ENCODE measurements around the gene FLACC1. TPM values are rescaled to one million over a fixed set of nuclear protein-coding genes. Genes with fewer than 3 reads are reported as not detected.
"Not testable (repeated sequence)": the region's sequence is repeated elsewhere in the genome, so short reads cannot be mapped to it uniquely, and the experiment has no call there.

Gene FLACC1
- total RNA-seq, 1 donor from 2014 or later: 1.0 TPM

DNA sequence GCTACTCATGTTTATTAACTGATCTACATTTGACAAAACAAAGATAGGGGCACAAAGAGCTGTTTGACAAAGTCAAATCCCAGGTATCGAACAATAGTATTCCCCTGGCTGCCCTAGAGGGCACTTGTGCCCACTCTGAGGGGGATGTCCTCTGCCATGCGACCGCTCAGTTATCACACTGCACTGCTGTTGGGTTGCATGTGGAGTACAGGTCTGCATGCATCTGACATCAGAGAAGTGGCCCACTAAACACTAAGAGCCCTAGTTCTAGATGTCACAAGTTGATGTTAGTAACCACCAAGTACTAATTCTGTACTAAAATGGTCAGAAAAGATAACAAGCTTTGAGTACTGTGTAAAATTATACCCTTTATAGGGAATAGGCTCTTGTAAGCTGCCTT, 20.1 kb upstream of the FLACC1 start:
- no peaks in the 10 kb centered on the region for H3K9me3 ChIP-seq (ENCODE audit: control insufficient read depth in 3 of 3, low read length in 3 of 3)
- peaks cover 12 to 29% (median 17%) of the 10 kb centered on the region in 3 donors for H3K36me3 ChIP-seq (ENCODE audit: control insufficient read depth in 3 of 3, insufficient read depth in 3 of 3, low read length in 3 of 3)
- H3K27me3 ChIP-seq (ENCODE audit: control insufficient read depth in 3 of 3, insufficient read depth in 3 of 3, low read length in 3 of 3): no peaks in the 10 kb centered on the region
- H3K27ac ChIP-seq (ENCODE audit: low read depth, low read length): no peak overlapping the region
- H3K4me3 ChIP-seq (ENCODE audit: low read length in 3 of 3): no peak overlapping the region
- H3K9ac ChIP-seq (ENCODE audit: low read depth in 1 of 3, low read length in 3 of 3): no peak overlapping the region
- H3K4me1 ChIP-seq (ENCODE audit: control insufficient read depth in 3 of 3, insufficient read depth in 3 of 3, low read length in 3 of 3): no peaks in the 10 kb centered on the region

DNA sequence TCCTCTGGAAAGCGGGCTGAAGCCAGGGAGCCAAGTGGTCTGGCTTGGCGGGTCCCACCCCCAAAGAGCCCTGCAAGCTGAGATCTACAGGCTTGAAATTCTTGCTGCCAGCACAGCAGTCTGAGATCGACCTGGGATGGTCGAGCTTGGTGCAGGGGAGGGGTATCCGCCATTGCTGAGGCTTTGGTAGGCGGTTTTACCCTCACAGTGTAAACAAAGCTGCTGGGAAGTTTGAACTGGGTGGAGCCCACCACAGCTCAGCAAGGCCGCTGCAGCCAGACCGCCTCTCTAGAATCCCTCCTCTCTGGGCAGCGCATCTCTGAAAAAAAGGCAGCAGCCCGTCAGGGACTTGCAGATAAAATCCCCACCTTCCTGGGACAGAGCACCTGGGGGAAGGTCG, 12.6 kb upstream of the FLACC1 start:
- no peak overlapping the region for H3K4me3 ChIP-seq (ENCODE audit: low read length in 3 of 3)
- H3K27ac ChIP-seq (ENCODE audit: low read depth, low read length): no peak overlapping the region
- no peak overlapping the region for H3K9ac ChIP-seq (ENCODE audit: low read depth in 1 of 3, low read length in 3 of 3)
- no peaks in the 10 kb centered on the region for H3K9me3 ChIP-seq (ENCODE audit: control insufficient read depth in 3 of 3, low read length in 3 of 3)
- H3K27me3 ChIP-seq (ENCODE audit: control insufficient read depth in 3 of 3, insufficient read depth in 3 of 3, low read length in 3 of 3): no peaks in the 10 kb centered on the region
- H3K4me1 ChIP-seq (ENCODE audit: control insufficient read depth in 3 of 3, insufficient read depth in 3 of 3, low read length in 3 of 3): no peaks in the 10 kb centered on the region
- H3K36me3 ChIP-seq (ENCODE audit: control insufficient read depth in 3 of 3, insufficient read depth in 3 of 3, low read length in 3 of 3): peaks cover 0 to 8% (median 3%) of the 10 kb centered on the region in 3 donors

DNA sequence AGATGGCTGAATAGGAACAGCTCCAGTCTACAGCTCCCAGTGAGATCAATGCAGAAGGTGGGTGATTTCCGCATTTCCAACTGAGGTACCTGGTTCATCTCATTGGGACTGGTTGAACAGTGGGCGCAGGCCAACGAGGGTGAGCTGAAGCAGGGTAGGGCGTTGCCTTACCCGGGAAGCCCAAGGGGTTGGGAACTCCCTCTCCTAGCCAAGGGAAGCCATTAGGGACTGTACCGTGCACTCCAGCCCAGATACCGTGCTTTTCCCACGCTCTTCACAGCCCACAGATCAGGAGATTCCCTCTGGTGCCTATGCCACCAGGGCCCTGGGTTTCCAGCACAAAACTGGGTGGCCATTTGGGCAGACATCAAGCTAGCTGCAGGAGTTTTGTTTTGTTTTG, 12.2 kb upstream of the FLACC1 start:
- not testable (repeated sequence) for H3K4me3 ChIP-seq (ENCODE audit: low read length in 3 of 3); H3K27me3 ChIP-seq (ENCODE audit: control insufficient read depth in 3 of 3, insufficient read depth in 3 of 3, low read length in 3 of 3); H3K9me3 ChIP-seq (ENCODE audit: control insufficient read depth in 3 of 3, low read length in 3 of 3); H3K4me1 ChIP-seq (ENCODE audit: control insufficient read depth in 3 of 3, insufficient read depth in 3 of 3, low read length in 3 of 3); H3K9ac ChIP-seq (ENCODE audit: low read depth in 1 of 3, low read length in 3 of 3); H3K36me3 ChIP-seq (ENCODE audit: control insufficient read depth in 3 of 3, insufficient read depth in 3 of 3, low read length in 3 of 3); H3K27ac ChIP-seq (ENCODE audit: low read depth, low read length)

DNA sequence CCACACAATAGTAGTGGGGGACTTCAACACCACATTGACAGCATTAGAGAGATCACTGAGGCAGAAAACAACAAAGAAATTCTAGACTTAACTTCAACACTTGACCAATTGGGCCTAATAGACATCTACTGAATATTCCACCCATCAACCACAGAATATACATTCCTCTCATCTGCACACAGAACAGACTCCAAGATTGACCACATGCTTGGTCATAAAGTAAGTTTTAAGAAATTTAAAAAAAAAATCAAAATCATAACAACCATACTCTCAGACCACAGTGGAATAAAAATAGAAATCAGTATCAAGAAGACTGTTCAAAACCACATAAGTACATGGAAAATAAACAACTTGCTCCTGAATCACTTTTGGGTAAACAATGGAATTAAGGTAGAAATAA, 9.0 kb upstream of the FLACC1 start:
- H3K36me3 ChIP-seq (ENCODE audit: control insufficient read depth in 3 of 3, insufficient read depth in 3 of 3, low read length in 3 of 3): peaks cover 5 to 17% (median 6%) of the 10 kb centered on the region in 3 donors
- H3K4me1 ChIP-seq (ENCODE audit: control insufficient read depth in 3 of 3, insufficient read depth in 3 of 3, low read length in 3 of 3): no peaks in the 10 kb centered on the region
- no peaks in the 10 kb centered on the region for H3K9me3 ChIP-seq (ENCODE audit: control insufficient read depth in 3 of 3, low read length in 3 of 3)
- H3K9ac ChIP-seq (ENCODE audit: low read depth in 1 of 3, low read length in 3 of 3): no peak overlapping the region
- no peak overlapping the region for H3K4me3 ChIP-seq (ENCODE audit: low read length in 3 of 3)
- H3K27ac ChIP-seq (ENCODE audit: low read depth, low read length): no peak overlapping the region
- H3K27me3 ChIP-seq (ENCODE audit: control insufficient read depth in 3 of 3, insufficient read depth in 3 of 3, low read length in 3 of 3): no peaks in the 10 kb centered on the region

DNA sequence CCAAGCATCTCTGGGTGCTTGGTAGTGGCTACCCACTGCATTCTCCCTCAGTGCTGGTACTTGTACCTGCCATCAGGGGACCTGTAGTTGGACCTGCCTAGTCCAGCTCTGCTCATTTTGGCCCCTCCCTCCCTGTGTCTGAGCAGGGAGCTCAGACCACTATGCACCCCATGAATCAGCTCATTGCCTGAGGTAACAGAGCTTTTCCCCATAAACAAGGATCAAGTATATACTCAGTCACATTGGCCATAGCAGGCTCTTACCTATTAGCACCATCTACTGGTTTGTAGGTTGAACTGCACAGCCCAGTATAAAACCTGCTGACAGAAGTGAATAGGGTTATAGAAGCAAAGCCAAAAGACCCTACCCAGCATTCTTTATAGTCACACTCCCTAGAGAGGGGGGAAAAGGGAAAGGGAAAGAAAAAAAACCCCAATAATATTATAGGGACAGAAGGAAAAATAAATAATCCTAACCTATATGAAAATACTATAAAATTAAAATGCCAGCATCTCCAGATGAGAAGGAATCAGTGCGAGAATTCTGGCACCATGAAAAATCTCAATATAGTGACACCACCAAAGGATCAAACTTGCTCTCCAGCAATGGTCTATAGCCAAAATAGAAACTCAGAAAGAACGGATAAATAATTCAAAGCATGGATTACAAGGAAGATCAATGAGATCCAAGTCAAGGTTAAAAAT, 6.9 kb upstream of the FLACC1 start:
- no peak overlapping the region for H3K4me3 ChIP-seq (ENCODE audit: low read length in 3 of 3)
- no peaks in the 10 kb centered on the region for H3K9me3 ChIP-seq (ENCODE audit: control insufficient read depth in 3 of 3, low read length in 3 of 3)
- no peaks in the 10 kb centered on the region for H3K4me1 ChIP-seq (ENCODE audit: control insufficient read depth in 3 of 3, insufficient read depth in 3 of 3, low read length in 3 of 3)
- peaks cover 7 to 18% (median 14%) of the 10 kb centered on the region in 3 donors for H3K36me3 ChIP-seq (ENCODE audit: control insufficient read depth in 3 of 3, insufficient read depth in 3 of 3, low read length in 3 of 3)
- no peak overlapping the region for H3K27ac ChIP-seq (ENCODE audit: low read depth, low read length)
- no peaks in the 10 kb centered on the region for H3K27me3 ChIP-seq (ENCODE audit: control insufficient read depth in 3 of 3, insufficient read depth in 3 of 3, low read length in 3 of 3)
- no peak overlapping the region for H3K9ac ChIP-seq (ENCODE audit: low read depth in 1 of 3, low read length in 3 of 3)

DNA sequence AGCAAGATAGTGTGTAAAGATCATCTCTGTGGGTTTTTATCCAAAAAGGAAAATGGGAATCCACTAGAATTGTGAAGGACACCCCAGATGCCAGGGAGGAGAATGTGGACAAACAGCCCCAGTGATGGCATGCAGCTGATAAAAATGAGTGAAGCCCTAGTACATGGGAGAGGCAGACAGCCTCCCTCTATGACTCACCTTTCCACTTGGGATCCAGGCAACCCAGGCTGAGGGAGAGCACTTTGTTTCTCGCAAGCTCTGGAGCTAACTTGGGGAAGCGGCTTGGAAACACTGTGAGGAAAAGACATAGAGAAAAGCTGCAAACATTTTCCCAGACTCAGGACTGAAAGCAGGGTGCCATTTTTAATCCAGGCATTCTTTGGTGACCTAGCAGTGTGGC, 5.3 kb upstream of the FLACC1 start:
- no peak overlapping the region for H3K27ac ChIP-seq (ENCODE audit: low read depth, low read length)
- no peak overlapping the region for H3K4me3 ChIP-seq (ENCODE audit: low read length in 3 of 3)
- H3K36me3 ChIP-seq (ENCODE audit: control insufficient read depth in 3 of 3, insufficient read depth in 3 of 3, low read length in 3 of 3): peaks cover 7 to 17% (median 16%) of the 10 kb centered on the region in 3 donors
- H3K4me1 ChIP-seq (ENCODE audit: control insufficient read depth in 3 of 3, insufficient read depth in 3 of 3, low read length in 3 of 3): no peaks in the 10 kb centered on the region
- H3K9ac ChIP-seq (ENCODE audit: low read depth in 1 of 3, low read length in 3 of 3): no peak overlapping the region
- no peaks in the 10 kb centered on the region for H3K27me3 ChIP-seq (ENCODE audit: control insufficient read depth in 3 of 3, insufficient read depth in 3 of 3, low read length in 3 of 3)
- H3K9me3 ChIP-seq (ENCODE audit: control insufficient read depth in 3 of 3, low read length in 3 of 3): no peaks in the 10 kb centered on the region

DNA sequence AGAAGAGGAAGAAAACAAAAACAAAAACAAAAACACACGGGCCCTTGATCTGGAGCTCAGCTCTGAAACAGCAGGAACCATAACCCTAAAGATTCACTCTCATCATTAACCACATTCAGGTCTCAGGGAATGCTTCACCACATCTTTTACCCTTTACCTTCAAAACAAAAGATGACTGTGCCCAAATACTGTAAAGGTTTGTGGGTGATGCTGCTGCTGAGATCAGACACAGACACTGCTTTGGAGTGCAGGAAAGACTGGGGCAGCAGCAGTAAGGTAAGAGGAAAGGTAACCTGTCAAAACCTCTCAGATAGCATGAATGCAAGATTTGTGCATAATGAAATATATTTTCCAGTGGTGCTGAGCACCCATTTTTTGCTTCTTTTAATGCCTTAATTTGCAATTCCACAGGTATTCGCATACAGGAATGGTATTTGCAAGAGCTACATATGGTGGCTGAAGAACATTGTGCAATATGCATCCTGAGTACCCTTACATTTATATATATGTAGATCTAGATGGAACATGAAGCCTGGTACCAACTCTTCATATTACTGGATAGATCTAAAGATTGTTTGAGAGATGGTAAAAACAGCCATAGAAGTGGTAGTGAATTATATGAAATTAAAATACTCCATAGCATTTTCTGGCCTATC, 4.1 kb upstream of the FLACC1 start:
- Histone ChIP-seq H3K27me3 (ENCODE audit: control insufficient read depth in 3 of 3, insufficient read depth in 3 of 3, low read length in 3 of 3) (no peaks in the 10 kb centered on the region), H3K4me1 (ENCODE audit: control insufficient read depth in 3 of 3, insufficient read depth in 3 of 3, low read length in 3 of 3) (peaks cover 0 to 4% (median 0%) of the 10 kb centered on the region in 3 donors), H3K4me3 (ENCODE audit: low read length in 3 of 3) (no peak overlapping the region), H3K9me3 (ENCODE audit: control insufficient read depth in 3 of 3, low read length in 3 of 3) (no peaks in the 10 kb centered on the region), H3K36me3 (ENCODE audit: control insufficient read depth in 3 of 3, insufficient read depth in 3 of 3, low read length in 3 of 3) (peaks cover 7 to 17% (median 16%) of the 10 kb centered on the region in 3 donors), H3K9ac (ENCODE audit: low read depth in 1 of 3, low read length in 3 of 3) (no peak overlapping the region), H3K27ac (ENCODE audit: low read depth, low read length) (no peak overlapping the region)

DNA sequence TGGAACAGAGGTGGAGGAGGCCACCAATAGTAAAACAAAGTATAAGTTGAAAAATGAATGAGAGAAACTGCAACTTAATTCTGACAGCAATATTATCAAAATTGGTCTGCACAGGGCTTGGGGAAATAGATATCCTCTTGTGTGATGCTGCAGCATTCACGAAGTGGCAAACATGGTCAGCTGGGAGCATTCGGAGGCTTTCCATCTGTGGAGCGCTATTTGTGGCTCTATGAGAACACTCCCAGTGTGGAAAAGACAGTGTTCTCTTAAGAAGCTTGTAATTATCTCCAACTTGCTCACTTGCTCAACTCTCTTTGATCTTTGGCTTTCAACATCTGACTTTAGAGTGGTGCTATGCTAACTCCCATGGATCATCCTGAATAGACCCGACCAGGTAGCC, 3.1 kb upstream of the FLACC1 start:
- H3K36me3 ChIP-seq (ENCODE audit: control insufficient read depth in 3 of 3, insufficient read depth in 3 of 3, low read length in 3 of 3): peaks cover 7 to 17% (median 16%) of the 10 kb centered on the region in 3 donors

DNA sequence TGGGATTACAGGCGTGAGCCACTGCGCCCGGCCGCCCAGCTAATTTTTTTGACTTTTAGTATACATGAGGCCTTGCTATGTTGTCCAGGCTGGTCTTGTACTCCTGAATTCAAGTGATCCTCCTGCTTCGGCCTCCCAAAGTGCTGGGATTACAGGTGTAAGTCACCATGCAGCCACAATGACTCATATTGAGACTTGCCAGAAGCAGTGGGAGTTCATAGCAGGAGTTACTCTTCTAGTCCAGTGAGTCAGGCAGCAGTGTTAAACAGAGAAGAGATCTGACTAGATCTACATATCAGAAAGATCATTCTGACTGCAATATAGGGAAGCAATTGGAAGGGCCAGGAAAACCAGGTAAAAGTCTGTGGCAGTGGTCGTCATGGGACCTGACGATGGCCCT, 1.5 kb upstream of the FLACC1 start:
- Histone ChIP-seq H3K27ac (ENCODE audit: low read depth, low read length) (no peak overlapping the region), H3K4me3 (ENCODE audit: low read length in 3 of 3) (no peak overlapping the region), H3K36me3 (ENCODE audit: control insufficient read depth in 3 of 3, insufficient read depth in 3 of 3, low read length in 3 of 3) (peaks cover 7 to 17% (median 16%) of the 10 kb centered on the region in 3 donors), H3K4me1 (ENCODE audit: control insufficient read depth in 3 of 3, insufficient read depth in 3 of 3, low read length in 3 of 3) (peaks cover 0 to 4% (median 0%) of the 10 kb centered on the region in 3 donors), H3K9me3 (ENCODE audit: control insufficient read depth in 3 of 3, low read length in 3 of 3) (no peaks in the 10 kb centered on the region), H3K27me3 (ENCODE audit: control insufficient read depth in 3 of 3, insufficient read depth in 3 of 3, low read length in 3 of 3) (no peaks in the 10 kb centered on the region), H3K9ac (ENCODE audit: low read depth in 1 of 3, low read length in 3 of 3) (no peak overlapping the region)

More for the DNA sequence above, 3.1 kb upstream of the FLACC1 start:
- H3K27ac ChIP-seq (ENCODE audit: low read depth, low read length): no peak overlapping the region
- no peak overlapping the region for H3K9ac ChIP-seq (ENCODE audit: low read depth in 1 of 3, low read length in 3 of 3)
- peaks cover 0 to 4% (median 0%) of the 10 kb centered on the region in 3 donors for H3K4me1 ChIP-seq (ENCODE audit: control insufficient read depth in 3 of 3, insufficient read depth in 3 of 3, low read length in 3 of 3)
- H3K9me3 ChIP-seq (ENCODE audit: control insufficient read depth in 3 of 3, low read length in 3 of 3): no peaks in the 10 kb centered on the region
- no peaks in the 10 kb centered on the region for H3K27me3 ChIP-seq (ENCODE audit: control insufficient read depth in 3 of 3, insufficient read depth in 3 of 3, low read length in 3 of 3)
- H3K4me3 ChIP-seq (ENCODE audit: low read length in 3 of 3): no peak overlapping the region

DNA sequence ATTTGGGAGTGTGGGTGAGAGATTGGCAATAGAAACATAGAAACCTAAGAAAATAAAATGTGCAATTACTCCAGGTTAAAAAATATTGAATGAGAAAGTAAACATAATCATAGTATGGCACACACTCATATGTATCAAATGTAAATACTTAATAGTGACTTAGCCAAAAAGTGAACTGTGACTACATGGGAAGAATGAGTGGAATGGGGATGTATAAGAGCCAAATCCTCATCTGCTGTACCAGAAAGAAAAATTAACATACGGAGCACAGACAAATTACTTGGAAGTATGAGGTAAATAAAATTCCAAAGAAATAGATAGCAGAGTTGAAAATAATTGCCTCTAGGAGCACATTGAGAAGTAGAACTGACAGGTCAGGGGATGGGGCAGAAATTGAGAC, 4.0 kb downstream of the FLACC1 start:
- H3K36me3 ChIP-seq (ENCODE audit: control insufficient read depth in 3 of 3, insufficient read depth in 3 of 3, low read length in 3 of 3): peaks cover under 1 to 5% (median 3%) of the 10 kb centered on the region in 3 donors
- H3K9me3 ChIP-seq (ENCODE audit: control insufficient read depth in 3 of 3, low read length in 3 of 3): no peaks in the 10 kb centered on the region
- H3K9ac ChIP-seq (ENCODE audit: low read depth in 1 of 3, low read length in 3 of 3): no peak overlapping the region
- peaks cover 0 to 4% (median 0%) of the 10 kb centered on the region in 3 donors for H3K4me1 ChIP-seq (ENCODE audit: control insufficient read depth in 3 of 3, insufficient read depth in 3 of 3, low read length in 3 of 3)
- no peak overlapping the region for H3K27ac ChIP-seq (ENCODE audit: low read depth, low read length)
- no peaks in the 10 kb centered on the region for H3K27me3 ChIP-seq (ENCODE audit: control insufficient read depth in 3 of 3, insufficient read depth in 3 of 3, low read length in 3 of 3)
- H3K4me3 ChIP-seq (ENCODE audit: low read length in 3 of 3): no peak overlapping the region
